ENCODE results near the gene LRP1B.

- TF ChIP-seq CTCF (IDR thresholded peaks at IDR 0.05) (no peak), ZFX (IDR thresholded peaks at IDR 0.05; ENCODE audit: borderline replicate concordance) (no peak)
These were observed 1563.1 kb downstream of the LRP1B start for GRCh38 chr2:140567734-140568133.
